Skeletal muscle cell (primary cell): ENCODE results near the gene RASD1.

Source experiments
- DNase-seq: peaks from one replicate; pipeline ENCODE4 v3.0.0-alpha.2; 2010; ENCODE audit warnings: low read depth
- H3K4me3 ChIP-seq: 2 replicates; pipeline ENCODE4 v1.5.1; 2011; ENCODE audit warnings: low read depth, mild to moderate bottlenecking, control low read depth, low read length, moderate library complexity

The RASD1 gene

DNA sequence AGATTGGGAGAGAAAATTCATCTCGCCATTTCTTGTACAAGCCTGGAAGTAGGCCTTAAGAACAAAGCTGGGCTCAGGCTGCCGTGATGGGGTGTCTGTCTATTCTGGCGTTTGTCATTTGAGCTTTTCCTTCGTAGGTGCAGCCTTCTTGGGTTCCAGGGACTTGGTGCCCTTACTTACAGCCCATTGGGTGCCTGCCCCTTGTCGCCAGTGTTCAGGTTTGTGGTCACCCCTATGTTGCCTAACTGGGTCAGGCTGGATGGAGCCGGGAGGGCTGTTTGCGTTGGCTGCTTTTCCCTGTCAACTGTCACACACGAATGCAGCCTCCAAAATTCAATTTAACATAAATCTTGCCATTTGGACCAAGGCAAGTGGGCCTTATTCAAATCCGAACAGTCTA lies 43.1 kb downstream of the RASD1 start:
- no peak for DNase-seq
- H3K4me3 ChIP-seq, result no peak overlapping the region

- no peak overlapping the region for H3K4me3 ChIP-seq
- no peak for DNase-seq
Measured at GRCh38 chr17:17448723-17449122, 47.5 kb downstream of the RASD1 start.

GRCh38 chr17:17448076-17448475 lies 48.1 kb downstream of the RASD1 start:
- no peak for DNase-seq
- H3K4me3 ChIP-seq, result no peak overlapping the region

GRCh38 chr17:17447264-17447663 lies 48.9 kb downstream of the RASD1 start:
- H3K4me3 ChIP-seq, result no peak overlapping the region
- DNase-seq, result no peak

- H3K4me3 ChIP-seq, result no peak overlapping the region
- no peak for DNase-seq
Measured at GRCh38 chr17:17446666-17447155, 49.5 kb downstream of the RASD1 start.

GRCh38 chr17:17445925-17446665 lies 50.1 kb downstream of the RASD1 start:
- DNase-seq, result peak; percentile 77
- H3K4me3 ChIP-seq, result no peak overlapping the region

DNA sequence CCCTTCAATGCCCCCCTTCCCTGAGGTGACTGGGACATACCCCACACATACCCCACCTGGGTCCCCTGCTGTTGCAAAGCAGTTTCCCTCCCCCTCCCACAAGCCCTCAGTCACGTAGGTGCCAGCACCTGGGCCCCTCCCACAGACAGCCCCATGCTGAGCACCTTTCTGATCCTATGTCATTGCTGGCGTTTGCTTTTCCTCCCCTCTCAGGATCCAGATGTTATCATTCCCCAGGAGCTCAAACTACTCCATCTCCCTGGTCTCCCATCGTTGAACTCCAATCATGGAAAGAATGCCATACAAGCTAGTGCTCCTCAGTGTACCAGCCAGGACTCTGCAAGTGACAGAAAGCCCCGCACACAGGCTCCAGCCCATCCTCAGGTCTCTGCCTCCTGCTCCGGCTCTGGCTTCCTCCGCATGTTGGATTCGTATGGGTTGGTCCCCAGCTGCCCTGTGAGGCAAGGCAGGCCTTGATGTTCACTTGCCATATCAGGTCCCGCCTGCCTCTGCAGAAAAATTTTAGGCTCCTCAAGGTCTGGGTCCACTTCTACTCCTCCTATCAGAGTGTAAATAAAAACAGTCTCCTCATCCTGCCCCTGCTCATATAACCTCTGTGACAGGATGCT lies 50.8 kb downstream of the RASD1 start:
- H3K4me3 ChIP-seq, result no peak overlapping the region
- DNase-seq, result no peak
